Mucosa of rectum (tissue), 2 donors: Measurements from ENCODE around the gene RP2.

Experiments used
- H3K27ac ChIP-seq, 2 donors: one replicate each; pipeline ENCODE4 v1.7.0; 2013; ENCODE audit warnings: inconsistent platforms in 2 of 2, low read depth in 2 of 2, low read length in 2 of 2
- H3K27me3 ChIP-seq, 2 donors: one replicate each; pipeline ENCODE4 v1.7.0; 2013; ENCODE audit warnings: low read length in 2 of 2; ENCODE audit not compliant: control insufficient read depth in 2 of 2, insufficient read depth in 2 of 2
- H3K36me3 ChIP-seq, 2 donors: one replicate each; pipeline ENCODE4 v1.7.0; 2013; ENCODE audit warnings: low read length in 2 of 2; ENCODE audit not compliant: control insufficient read depth in 2 of 2, insufficient read depth in 2 of 2
- H3K4me1 ChIP-seq, 2 donors: one replicate each; pipeline ENCODE4 v1.7.0; 2013; ENCODE audit warnings: low read length in 2 of 2, mild to moderate bottlenecking in 1 of 2; ENCODE audit not compliant: control insufficient read depth in 2 of 2, insufficient read depth in 2 of 2
- H3K4me3 ChIP-seq, 2 donors: one replicate each; pipeline ENCODE4 v1.7.0; 2013; ENCODE audit warnings: low read length in 2 of 2
- H3K9ac ChIP-seq, 2 donors: one replicate each; pipeline ENCODE4 v1.7.0; 2013; ENCODE audit warnings: low read length in 2 of 2, low read depth in 1 of 2, mild to moderate bottlenecking in 1 of 2
- H3K9me3 ChIP-seq, 2 donors: one replicate each; pipeline ENCODE4 v1.7.0; 2013; ENCODE audit warnings: low read length in 2 of 2; ENCODE audit not compliant: control insufficient read depth in 2 of 2
- donor health status: healthy.
- donor health status: Normal muscosa, but diverticular disease.

Gene RP2

GRCh38 chrX:46916273-46916672, 79.4 kb downstream of the RP2 start:
- Histone ChIP-seq H3K27ac (no peak overlapping the region), H3K27me3 (peaks cover 0 to 9% of the 10 kb centered on the region in 2 donors), H3K9ac (no peak overlapping the region), H3K9me3 (peaks cover 0 to 5% of the 10 kb centered on the region in 2 donors), H3K36me3 (no peaks in the 10 kb centered on the region), H3K4me3 (no peak overlapping the region), H3K4me1 (no peaks in the 10 kb centered on the region)

- peaks cover 0 to 5% of the 10 kb centered on the region in 2 donors for H3K9me3 ChIP-seq
- no peak overlapping the region for H3K9ac ChIP-seq
- no peak overlapping the region for H3K4me3 ChIP-seq
- peaks cover 0 to 9% of the 10 kb centered on the region in 2 donors for H3K27me3 ChIP-seq
- H3K4me1 ChIP-seq: no peaks in the 10 kb centered on the region
- H3K27ac ChIP-seq: no peak overlapping the region
- no peaks in the 10 kb centered on the region for H3K36me3 ChIP-seq
Observed at GRCh38 chrX:46917622-46918021, 80.8 kb downstream of the RP2 start.

GRCh38 chrX:46918434-46918833, 81.6 kb downstream of the RP2 start:
- Histone ChIP-seq H3K4me1 (no peaks in the 10 kb centered on the region), H3K36me3 (no peaks in the 10 kb centered on the region), H3K4me3 (no peak overlapping the region), H3K9ac (no peak overlapping the region), H3K27me3 (peaks cover 0 to 9% of the 10 kb centered on the region in 2 donors), H3K27ac (no peak overlapping the region), H3K9me3 (peaks cover 0 to 5% of the 10 kb centered on the region in 2 donors)

- no peak overlapping the region for H3K4me3 ChIP-seq
- no peak overlapping the region for H3K9ac ChIP-seq
- H3K36me3 ChIP-seq: no peaks in the 10 kb centered on the region
- peaks cover 0 to 7% of the 10 kb centered on the region in 2 donors for H3K27me3 ChIP-seq
- no peaks in the 10 kb centered on the region for H3K4me1 ChIP-seq
- H3K9me3 ChIP-seq: peaks cover 0 to 5% of the 10 kb centered on the region in 2 donors
- H3K27ac ChIP-seq: no peak overlapping the region
Observed at GRCh38 chrX:46920235-46920634, 83.4 kb downstream of the RP2 start.

- no peak overlapping the region for H3K27ac ChIP-seq
- H3K4me1 ChIP-seq: no peaks in the 10 kb centered on the region
- no peaks in the 10 kb centered on the region for H3K36me3 ChIP-seq
- no peak overlapping the region for H3K4me3 ChIP-seq
- peaks cover 0 to 5% of the 10 kb centered on the region in 2 donors for H3K9me3 ChIP-seq
- peaks cover 3 to 4% of the 10 kb centered on the region in 2 donors for H3K27me3 ChIP-seq
- H3K9ac ChIP-seq: no peak overlapping the region
Observed at GRCh38 chrX:46922611-46923010, 85.8 kb downstream of the RP2 start.

GRCh38 chrX:46927718-46928117, 90.9 kb downstream of the RP2 start:
- Histone ChIP-seq H3K36me3 (no peaks in the 10 kb centered on the region), H3K27ac (no peak overlapping the region), H3K27me3 (peaks cover 4% of the 10 kb centered on the region in 2 donors), H3K9ac (no peak overlapping the region), H3K4me3 (no peak overlapping the region), H3K9me3 (no peaks in the 10 kb centered on the region), H3K4me1 (no peaks in the 10 kb centered on the region)

GRCh38 chrX:46929439-46930261, 92.8 kb downstream of the RP2 start:
- Histone ChIP-seq H3K9me3 (no peaks in the 10 kb centered on the region), H3K4me3 (no peak overlapping the region), H3K36me3 (no peaks in the 10 kb centered on the region)

More at GRCh38 chrX:46929439-46930261, 92.8 kb downstream of the RP2 start:
- Histone ChIP-seq H3K4me1 (no peaks in the 10 kb centered on the region), H3K27ac (no peak overlapping the region), H3K9ac (no peak overlapping the region), H3K27me3 (peaks cover 0 to 4% of the 10 kb centered on the region in 2 donors)
